Right cardiac atrium (tissue), 5 donors: ENCODE results near the gene SPATS2L. TPM values are rescaled to one million over a fixed set of nuclear protein-coding genes. Genes with fewer than 3 reads are reported as not detected.

Source experiments
- ATAC-seq, 2 donors: fragments of 200-7000 bp; cut with Tn5 transposase; one replicate each; pipeline versions ENCODE4 v1.8.0 to v1.9.1; 2020; ENCODE audit warnings: moderate library complexity in 2 of 2, mild to moderate bottlenecking in 1 of 2
- DNase-seq, 3 donors: peaks; one replicate each; pipeline ENCODE4 v3.0.0-alpha.2; 2020
- H3K27ac ChIP-seq: one replicate; pipeline ENCODE4 v1.5.1; 2013; ENCODE audit warnings: mild to moderate bottlenecking, low read length, control low read depth, moderate library complexity
- H3K27me3 ChIP-seq: one replicate; pipeline ENCODE4 v1.6.1; 2013; ENCODE audit not compliant: control insufficient read depth, insufficient read depth
- H3K4me1 ChIP-seq: one replicate; pipeline ENCODE4 v1.6.1; 2013; ENCODE audit warnings: low read length; ENCODE audit not compliant: control insufficient read depth, insufficient read depth
- H3K4me3 ChIP-seq: one replicate; pipeline ENCODE4 v1.5.1; 2013; ENCODE audit warnings: low read length, control low read depth
- H3K9me3 ChIP-seq: one replicate; pipeline ENCODE4 v1.6.1; 2013; ENCODE audit warnings: low read length; ENCODE audit not compliant: control insufficient read depth
- WGBS: extraction: QIAGEN DNeasy Blood & Tissue Kit; methylation state at CpG from one replicate; pipeline ENCODE4 v1.1.7; 2013; 5-methylcytosine and 5-hydroxymethylcytosine counted together
- intact Hi-C, 4 donors: fragments of 100-400 bp; cut with DNase I; formaldehyde crosslinking; loops; one replicate each; pipeline versions ENCODE4 v1.11.0 to v1.14.0; 2022 to 2023
- polyA plus RNA-seq: library from polyadenylated mRNA; stranded (reverse); fragments of 200-250 nt; gene quantifications from one replicate; pipeline ENCODE4 v1.2.3, GENCODE V29; 2013
- total RNA-seq, 4 donors: library from RNA; stranded (reverse); fragmentation: NEBNext Ultra II Directional; extraction: Animal tissue kit (Norgen Biotek cat#: 25700); gene quantifications; one replicate each; pipeline ENCODE4 v1.2.1, GENCODE V29; 2021
- donor health status: healthy with polysubstance abuse.
- donor health status: DM: no; HTN: yes; CAD: no.
- donor health status: DM: no; HTN: no; CAD: no.
- donor health status: DM: no; HTN: yes; CAD: no; lungs with severe emphysema.
- donor health status: DM: yes; HTN: yes; CAD: no.

Gene SPATS2L
- total and polyA plus RNA-seq, 5 donors, result 90.6 to 147 (median 124) TPM

DNA sequence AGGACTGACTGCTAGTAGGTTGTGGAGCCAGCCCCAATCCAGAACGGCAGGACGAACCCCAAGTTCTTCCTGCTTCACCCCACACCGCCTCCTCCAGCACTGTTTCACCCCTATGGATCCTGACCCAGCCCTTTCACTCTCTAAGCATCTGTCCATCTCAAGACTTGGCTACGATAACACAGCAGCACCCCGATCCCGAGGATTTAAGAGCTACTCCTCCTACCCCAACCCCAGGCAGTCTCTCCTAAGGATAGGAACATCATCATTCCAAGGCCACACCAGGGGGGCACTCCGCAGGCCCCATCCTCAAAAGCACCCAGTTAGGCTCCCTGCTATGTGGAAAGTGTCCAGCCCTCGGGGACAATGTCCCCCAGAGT is 202.7 kb downstream of the SPATS2L start:
- no peak for DNase-seq
- Histone ChIP-seq H3K4me3 (peak overlapping the region; percentile 89), H3K27ac (peak overlapping the region; percentile 84), H3K4me1 (no peaks in the 10 kb centered on the region), H3K27me3 (no peaks in the 10 kb centered on the region), H3K9me3 (no peaks in the 10 kb centered on the region)
- WGBS, result 31% methylated on average over 8 of the region's 8 CpGs
- intact Hi-C loops, result no loop called here
- ATAC-seq, result peak; percentile 14 to 15

DNA sequence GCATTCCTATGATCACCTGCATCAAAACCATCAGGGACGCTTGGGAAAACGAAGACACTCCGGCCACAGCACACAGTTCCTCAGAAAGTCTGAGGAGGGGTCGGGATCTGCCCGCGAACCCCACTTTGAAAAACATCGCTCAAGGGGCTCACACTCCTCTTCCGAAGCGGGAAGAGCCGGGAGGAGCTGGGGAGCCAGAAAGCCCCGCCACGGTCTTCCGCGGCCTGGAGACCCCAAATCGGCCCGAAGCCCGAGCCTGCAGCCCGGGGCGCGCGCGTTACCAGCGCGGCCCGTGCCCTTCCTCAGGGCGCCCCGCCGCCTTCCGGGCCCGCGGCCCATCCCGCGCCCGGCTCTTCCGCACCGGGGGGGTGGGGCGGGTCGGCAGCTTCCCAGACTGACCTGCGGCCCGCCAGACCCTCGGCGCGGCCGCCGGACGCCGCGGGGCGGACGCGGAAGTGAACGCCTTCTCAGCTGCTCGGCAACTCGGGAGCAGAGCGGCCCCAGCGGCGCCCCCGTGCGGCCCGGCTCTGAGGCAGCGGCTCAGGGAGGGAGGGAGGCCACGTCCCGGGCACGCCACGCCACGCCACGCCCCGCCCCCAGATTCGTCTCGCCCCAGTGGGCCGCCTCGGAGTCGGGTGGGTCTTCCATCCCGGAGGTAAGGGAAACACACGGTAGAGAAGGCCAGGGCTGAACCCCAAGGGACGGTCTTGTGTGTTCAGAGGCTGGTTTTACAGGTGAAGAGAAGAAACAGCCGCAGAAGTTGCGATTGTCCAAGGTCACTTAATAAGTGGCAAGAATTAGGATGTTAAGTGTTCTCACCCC is 203.3 kb downstream of the SPATS2L start, which contains the start of gene KCTD18:
Gene KCTD18, minus strand, starts transcription at position 457 of the 822 bp plus-strand sequence. CDS start 3,052 bp downstream, outside the sequence.
- no peaks in the 10 kb centered on the region for H3K4me1 ChIP-seq
- ATAC-seq (peak; percentile 99), DNase-seq (peak; percentile 94 to 98 (median 98))
- H3K9me3 ChIP-seq, result no peaks in the 10 kb centered on the region
- intact Hi-C loops, result no loop called here
- WGBS, result under 1% methylated on average over 78 of the region's 78 CpGs
- H3K27ac ChIP-seq, result peak within 1 kb of the TSS; percentile 84
- H3K4me3 ChIP-seq, result peak within 1 kb of the TSS; percentile 89
- H3K27me3 ChIP-seq, result no peaks in the 10 kb centered on the region

- ATAC-seq (no peak), DNase-seq (no peak)
- no peaks in the 10 kb centered on the region for H3K27me3 ChIP-seq
- no peaks in the 10 kb centered on the region for H3K4me1 ChIP-seq
- H3K4me3 ChIP-seq, result no peak overlapping the region
- no peaks in the 10 kb centered on the region for H3K9me3 ChIP-seq
- intact Hi-C loops, result no loop called here
- H3K27ac ChIP-seq, result no peak overlapping the region
- 8% methylated on average over 1 of the region's 1 CpG for WGBS
These were observed 208.7 kb downstream of the SPATS2L start for GRCh38 chr2:200515155-200515554.

GRCh38 chr2:200523158-200523557 is 216.7 kb downstream of the SPATS2L start:
- Histone ChIP-seq H3K27me3 (no peaks in the 10 kb centered on the region), H3K4me3 (no peak overlapping the region), H3K4me1 (no peaks in the 10 kb centered on the region), H3K27ac (no peak overlapping the region), H3K9me3 (no peaks in the 10 kb centered on the region)
- intact Hi-C loops, result no loop called here
- ATAC-seq (no peak), DNase-seq (no peak)
- WGBS, result 77% methylated on average over 3 of the region's 3 CpGs

DNA sequence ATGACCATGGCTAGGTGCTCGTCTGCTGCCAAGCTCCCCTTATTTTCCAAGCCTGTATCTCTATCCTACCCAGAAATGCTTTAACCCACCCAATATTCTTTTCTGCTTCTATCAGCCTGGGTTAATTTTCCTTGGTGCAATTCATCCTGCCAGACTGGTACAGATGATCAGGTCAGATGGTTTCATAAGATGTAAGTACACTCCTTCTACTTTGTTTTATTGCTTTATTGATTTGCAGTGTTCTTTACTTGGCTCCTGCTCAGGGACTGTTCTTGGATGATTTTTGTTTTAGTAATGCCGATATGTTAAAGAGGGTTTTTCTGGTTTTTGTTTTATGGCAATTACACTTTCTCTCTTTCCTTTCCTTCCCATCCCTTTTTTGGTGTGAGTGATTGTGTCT is 217.1 kb downstream of the SPATS2L start:
- ATAC-seq (no peak), DNase-seq (no peak)
- WGBS, result 67% methylated on average over 2 of the region's 2 CpGs
- no peaks in the 10 kb centered on the region for H3K9me3 ChIP-seq
- intact Hi-C loops, result no loop called here
- H3K27me3 ChIP-seq, result no peaks in the 10 kb centered on the region
- no peaks in the 10 kb centered on the region for H3K4me1 ChIP-seq
- H3K4me3 ChIP-seq, result no peak overlapping the region
- no peak overlapping the region for H3K27ac ChIP-seq

DNA sequence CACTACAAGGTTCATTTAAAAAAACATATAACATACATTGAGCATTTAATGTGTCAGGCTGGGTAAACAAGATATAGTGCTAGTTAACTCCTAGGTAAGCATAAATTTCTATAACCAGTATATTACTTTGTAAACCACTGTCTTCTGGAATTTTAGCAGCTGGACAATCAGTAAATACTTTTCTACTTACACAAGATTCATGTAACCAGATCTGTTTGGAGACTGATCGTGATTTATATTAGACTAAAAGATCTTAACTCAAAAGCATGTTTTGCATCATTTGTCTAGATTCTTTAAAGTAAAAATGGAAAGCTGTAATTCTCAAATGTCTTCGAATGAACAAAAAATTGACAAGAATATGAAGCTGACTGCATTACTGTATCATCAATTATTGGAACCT is 218.6 kb downstream of the SPATS2L start:
- H3K4me3 ChIP-seq, result peak overlapping the region; percentile 70
- WGBS, result 81% methylated on average over 2 of the region's 2 CpGs
- ATAC-seq (no peak), DNase-seq (no peak)
- no peak overlapping the region for H3K27ac ChIP-seq
- no peaks in the 10 kb centered on the region for H3K4me1 ChIP-seq
- H3K9me3 ChIP-seq, result no peaks in the 10 kb centered on the region
- H3K27me3 ChIP-seq, result no peaks in the 10 kb centered on the region
- intact Hi-C loops, result no loop called here

- DNase-seq (no peak), ATAC-seq (no peak)
- Histone ChIP-seq H3K9me3 (no peaks in the 10 kb centered on the region), H3K4me1 (no peaks in the 10 kb centered on the region), H3K4me3 (peak overlapping the region; percentile 70), H3K27me3 (no peaks in the 10 kb centered on the region), H3K27ac (no peak overlapping the region)
- intact Hi-C loops, result no loop called here
- 25% methylated on average over 7 of the region's 7 CpGs for WGBS
These were observed 219.0 kb downstream of the SPATS2L start for GRCh38 chr2:200525551-200525881.

- peak; percentile 95 to 98 (median 97) for DNase-seq
- no peaks in the 10 kb centered on the region for H3K4me1 ChIP-seq
- ATAC-seq, result peak; percentile 100
- under 1% methylated on average over 56 of the region's 56 CpGs for WGBS
- H3K4me3 ChIP-seq, result peak within 1 kb of the TSS; percentile 70
- intact Hi-C loops, result no loop called here
- H3K27me3 ChIP-seq, result no peaks in the 10 kb centered on the region
- H3K27ac ChIP-seq, result no peak within 1 kb of the TSS
- no peaks in the 10 kb centered on the region for H3K9me3 ChIP-seq
These were observed 219.6 kb downstream of the SPATS2L start, which contains the start of gene SGO2 for GRCh38 chr2:200525882-200526651. TSS of gene SGO2 (plus strand) at chr2:200526207. CDS start at chr2:200532976, 6,769 bp downstream.

GRCh38 chr2:200528228-200528627 is 221.7 kb downstream of the SPATS2L start:
- no peak for DNase-seq
- no peak for ATAC-seq
- Histone ChIP-seq H3K4me1 (no peaks in the 10 kb centered on the region), H3K27me3 (no peaks in the 10 kb centered on the region), H3K27ac (no peak overlapping the region), H3K9me3 (no peaks in the 10 kb centered on the region), H3K4me3 (no peak overlapping the region)
- 92% methylated on average over 3 of the region's 3 CpGs for WGBS
- intact Hi-C loops, result no loop called here
